ENCODE results near the gene ARFGEF2.
"Not testable (repeated sequence)": the region's sequence is repeated elsewhere in the genome, so short reads cannot be mapped to it uniquely, and the experiment has no call there.

Gene ARFGEF2

GRCh38 chr20:49074521-49074920, 153.0 kb downstream of the ARFGEF2 start:
- no peaks in the 10 kb centered on the region for H3K27me3 ChIP-seq (ENCODE audit: insufficient read depth, low read length)
- no peak overlapping the region for H2AFZ ChIP-seq (ENCODE audit: low read depth, low read length)
- no peaks in the 10 kb centered on the region for H3K9me3 ChIP-seq (ENCODE audit: low read length)
- H3K4me3 ChIP-seq (ENCODE audit: low read length) = no peak overlapping the region
- no peaks in the 10 kb centered on the region for H3K4me1 ChIP-seq (ENCODE audit: insufficient read depth, low read length)
- H3K36me3 ChIP-seq (ENCODE audit: insufficient read depth, low read length) = peaks cover 93% of the 10 kb centered on the region

DNA sequence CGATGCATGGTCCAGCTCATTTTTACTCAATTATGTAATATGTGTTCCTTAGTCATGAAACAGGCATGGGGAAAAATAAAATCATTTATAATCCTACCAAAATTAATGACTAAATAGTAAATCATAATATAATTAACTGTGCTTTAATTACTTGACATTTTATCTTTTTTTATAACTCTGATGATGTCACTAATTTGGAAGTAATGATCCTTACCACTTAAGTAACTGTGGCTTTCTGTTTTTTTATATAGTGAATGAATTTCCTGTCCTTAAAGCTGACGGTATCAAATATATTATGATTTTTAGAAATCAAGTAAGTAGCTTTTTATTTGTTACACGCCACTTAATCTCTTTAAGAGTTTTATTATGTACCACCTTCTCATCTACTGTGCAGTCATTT, 156.8 kb downstream of the ARFGEF2 start:
- Histone ChIP-seq H3K27me3 (ENCODE audit: insufficient read depth, low read length) (no peaks in the 10 kb centered on the region), H3K4me3 (ENCODE audit: low read length) (no peak overlapping the region), H3K9me3 (ENCODE audit: low read length) (no peaks in the 10 kb centered on the region), H3K36me3 (ENCODE audit: insufficient read depth, low read length) (peaks cover 95% of the 10 kb centered on the region), H3K4me1 (ENCODE audit: insufficient read depth, low read length) (no peaks in the 10 kb centered on the region), H2AFZ (ENCODE audit: low read depth, low read length) (no peak overlapping the region)

- not testable (repeated sequence) for H2AFZ ChIP-seq (ENCODE audit: low read depth, low read length); H3K27me3 ChIP-seq (ENCODE audit: insufficient read depth, low read length); H3K4me1 ChIP-seq (ENCODE audit: insufficient read depth, low read length); H3K9me3 ChIP-seq (ENCODE audit: low read length); H3K4me3 ChIP-seq (ENCODE audit: low read length)
- H3K36me3 ChIP-seq (ENCODE audit: insufficient read depth, low read length) = peaks cover 95% of the 10 kb centered on the region
Measured at GRCh38 chr20:49082295-49082694, 160.8 kb downstream of the ARFGEF2 start.

All from neuron (in vitro differentiated cells).